Measurements from ENCODE around the gene MAP2K4. TPM values are rescaled to one million over a fixed set of nuclear protein-coding genes. Genes with fewer than 3 reads are reported as not detected.

MAP2K4 gene
- total and polyA plus RNA-seq, 2 of the 8 experiments (the other 6 are each of a cell fraction or from before 2014, with no cell fraction given), result 14.2 to 37.3 TPM

DNA sequence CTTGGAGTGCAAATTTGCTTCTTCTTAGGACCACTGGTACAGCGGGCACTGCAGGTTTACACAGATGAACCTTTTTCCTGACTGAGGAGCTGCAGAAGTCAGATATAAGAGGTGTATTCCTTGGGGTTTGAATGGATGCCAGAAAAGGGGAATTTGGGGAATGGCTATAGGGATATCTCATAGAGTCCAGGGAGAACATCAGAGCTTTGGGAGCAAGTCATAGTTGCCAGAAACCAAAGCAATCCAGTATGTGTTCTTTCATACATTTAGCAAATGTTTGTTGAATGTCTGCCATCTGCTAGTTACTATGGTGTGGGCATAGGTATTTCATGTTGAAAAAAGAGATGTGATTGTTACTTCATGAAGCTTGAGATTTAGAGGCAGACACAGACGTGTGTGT, 46.8 kb downstream of the MAP2K4 start:
- ChIA-PET POLR2A (ENCODE audit: partially characterized antibody) (interaction anchor here (1.2 kb wide), 2 partner anchors 9 to 45 kb away, joined by 3 read pairs; no protein-coding TSS in a partner anchor), CTCF (ENCODE audit: partially characterized antibody) (interaction anchor here (1.6 kb wide), 1 partner anchor 17 kb away, joined by 5 read pairs; no protein-coding TSS in a partner anchor)
- Histone ChIP-seq H4K5ac (ENCODE audit: insufficient read length, low read depth, low read length) (no peak overlapping the region), H4K91ac (replicated peaks; ENCODE audit: insufficient read length, low read length) (no peak overlapping the region), H2AFZ (ENCODE audit: low read length) (no peak overlapping the region), H3K4ac (replicated peaks; ENCODE audit: insufficient read length, low read depth, low read length) (no peak overlapping the region), H3K56ac (replicated peaks; ENCODE audit: insufficient read length, low read depth, low read length) (no peak overlapping the region), H3K79me1 (ENCODE audit: low read depth, low read length) (no peaks in the 10 kb centered on the region), H4K8ac (ENCODE audit: extremely low read depth, insufficient read depth, low read length) (no peak overlapping the region), H3K14ac (ENCODE audit: insufficient read length) (no peak overlapping the region), H2BK15ac (ENCODE audit: low read length) (no peak overlapping the region), H3K27ac (ENCODE audit: low read depth, low read length) (no peak overlapping the region), H2BK20ac (ENCODE audit: low read length) (no peak overlapping the region), H3K18ac (ENCODE audit: extremely low read depth, low read length) (no peak overlapping the region), H3K79me2 (ENCODE audit: control insufficient read depth in 1 of 2, insufficient read depth in 2 of 2, low read length in 2 of 2) (peaks cover 0 to 38% of the 10 kb centered on the region in 2 experiments; a peak in 2 of 4 replicates), H2AK5ac (ENCODE audit: low read depth, low read length) (no peak overlapping the region), H2BK120ac (replicated peaks; ENCODE audit: low read depth, low read length) (no peak overlapping the region), H3K9ac (replicated peaks in 1 of 4; ENCODE audit: extremely low read depth in 1 of 4, low read depth in 3 of 4, low read length in 3 of 4) (no peak overlapping the region), H3K4me3 (ENCODE audit: extremely low read depth in 1 of 4, insufficient read depth in 2 of 4, low read depth in 3 of 4, low read length in 4 of 4) (no peak overlapping the region), H2BK5ac (ENCODE audit: low read depth, low read length) (no peak overlapping the region), H3K27me3 (replicated peaks in 1 of 4; ENCODE audit: control insufficient read depth in 3 of 4, extremely low read depth in 1 of 4, insufficient read depth in 3 of 4, low read length in 3 of 4) (no peaks in the 10 kb centered on the region), H4K20me1 (replicated peaks in 1 of 2; ENCODE audit: control insufficient read depth in 1 of 2, insufficient read depth in 2 of 2, low read length in 2 of 2) (peaks cover 3 to 4% of the 10 kb centered on the region in 2 experiments), H3K4me2 (ENCODE audit: insufficient read depth in 1 of 2, low read depth in 2 of 2, low read length in 2 of 2) (no peak overlapping the region; a peak in 1 of 4 replicates), H3K9me3 (ENCODE audit: insufficient read depth in 2 of 2, low read depth in 1 of 2, low read length in 1 of 2) (no peaks in the 10 kb centered on the region), H3K4me1 (replicated peaks in 1 of 4; ENCODE audit: control insufficient read depth in 3 of 4, insufficient read depth in 4 of 4, low read length in 3 of 4) (no peaks in the 10 kb centered on the region), H3K23ac (ENCODE audit: insufficient read length) (no peak overlapping the region), H3K36me3 (ENCODE audit: control insufficient read depth in 2 of 4, insufficient read depth in 4 of 4, low read length in 3 of 4) (peaks cover 0 to 4% (median 0%) of the 10 kb centered on the region in 4 experiments; a peak in 3 of 8 replicates), H3K23me2 (ENCODE audit: low read depth, low read length) (no peaks in the 10 kb centered on the region), H2BK12ac (ENCODE audit: low read depth, low read length) (no peak overlapping the region)
- FAIRE-seq, result no peak
- WGBS, 2 experiments (ENCODE audit: extremely low coverage in 1 of 2, insufficient coverage in 1 of 2, insufficient read length in 1 of 2, insufficient replicate concordance in 2 of 2, low coverage in 1 of 2, low lambda C conversion rate in 2 of 2, missing lambda C conversion rate in 1 of 2), result 85% methylated on average over 2 of the region's 2 CpGs; no CpG with 5 or more reads in 1 of the 2 experiments
- no peak for DNase-seq (ENCODE audit: low read depth in 1 of 2, low spot score in 2 of 2)
- TF ChIP-seq RXRA (IDR thresholded peaks at IDR 0.05; ENCODE audit: insufficient read depth, low read depth, low read length) (no peak), KDM5A (IDR thresholded peaks at IDR 0.05; ENCODE audit: low read length) (no peak), POU5F1 (IDR thresholded peaks at IDR 0.05; ENCODE audit: low read depth, low read length) (no peak), CHD2 (IDR thresholded peaks at IDR 0.05; ENCODE audit: low read length) (no peak), CBX8 (IDR thresholded peaks at IDR 0.05; ENCODE audit: borderline replicate concordance, low read depth, low read length) (no peak), BACH1 (IDR thresholded peaks at IDR 0.05; ENCODE audit: low read length) (no peak), GABPA (IDR thresholded peaks at IDR 0.05; ENCODE audit: borderline replicate concordance, insufficient read depth, low read length) (no peak), FOSL1 (IDR thresholded peaks at IDR 0.05; ENCODE audit: insufficient read depth, low read depth, low read length) (no peak), EP300 (IDR thresholded peaks at IDR 0.05; ENCODE audit: borderline replicate concordance in 1 of 2, low read depth in 2 of 2, low read length in 2 of 2) (no peak), SP2 (IDR thresholded peaks at IDR 0.05; ENCODE audit: low read length) (no peak), SIX5 (IDR thresholded peaks at IDR 0.05; ENCODE audit: low read depth, low read length) (no peak), JUND (IDR thresholded peaks at IDR 0.05; ENCODE audit: low read length) (no peak), TAF7 (optimal IDR thresholded peaks at IDR 0.05; ENCODE audit: borderline replicate concordance, low read depth, low read length) (no peak), ZNF274 (IDR thresholded peaks at IDR 0.05; ENCODE audit: borderline replicate concordance, extremely low read depth, low read length) (no peak), POLR2A (IDR thresholded peaks at IDR 0.05; ENCODE audit: control extremely low read depth in 1 of 2, low read depth in 2 of 2, low read length in 2 of 2) (no peak), TAF1 (IDR thresholded peaks at IDR 0.05; ENCODE audit: low read depth, low read length) (no peak)
